ENCODE measurements around the gene PYROXD2. TPM values are rescaled to one million over a fixed set of nuclear protein-coding genes. Genes with fewer than 3 reads are reported as not detected.

PYROXD2 gene
- polyA plus RNA-seq, 1 donor from 2014 or later: 0.11 TPM

- H3K4me2 ChIP-seq (ENCODE audit: low read length): no peak overlapping the region
- no peaks in the 10 kb centered on the region for H3F3A ChIP-seq (ENCODE audit: insufficient read depth, low read length, poor library complexity, severe bottlenecking)
- H3K4me3 ChIP-seq (ENCODE audit: low read length): no peak overlapping the region
- H3K9me2 ChIP-seq (ENCODE audit: insufficient read depth, low read length): no peaks in the 10 kb centered on the region
- H3K79me2 ChIP-seq (replicated peaks; ENCODE audit: insufficient read depth, low read length): no peaks in the 10 kb centered on the region
- H2AFZ ChIP-seq (ENCODE audit: low read depth, low read length): no peak overlapping the region
- H3K9me3 ChIP-seq (ENCODE audit: low read length): no peaks in the 10 kb centered on the region
- no peak overlapping the region for H3K27ac ChIP-seq (ENCODE audit: low read length)
- no peak overlapping the region for H3K9ac ChIP-seq (ENCODE audit: low read length)
- H3K36me3 ChIP-seq (ENCODE audit: insufficient read depth, low read length): no peaks in the 10 kb centered on the region
- no peaks in the 10 kb centered on the region for H3K27me3 ChIP-seq (ENCODE audit: insufficient read depth, low read depth, low read length)
- TF ChIP-seq CTCF (IDR thresholded peaks at IDR 0.05; ENCODE audit: poor library complexity, severe bottlenecking) (no peak), POLR2AphosphoS5 (IDR thresholded peaks at IDR 0.05) (no peak), SMC3 (conservative IDR thresholded peaks at IDR 0.05; ENCODE audit: poor library complexity) (no peak), EZH2 (IDR thresholded peaks at IDR 0.05; ENCODE audit: borderline replicate concordance, insufficient read depth, low read length, poor library complexity, severe bottlenecking) (no peak), RAD21 (conservative IDR thresholded peaks at IDR 0.05) (no peak), TAF1 (IDR thresholded peaks at IDR 0.05; ENCODE audit: low read depth) (no peak), REST (IDR thresholded peaks at IDR 0.05; ENCODE audit: borderline replicate concordance) (no peak), EP300 (conservative IDR thresholded peaks at IDR 0.05; ENCODE audit: poor library complexity, severe bottlenecking) (no peak), MXI1 (conservative IDR thresholded peaks at IDR 0.05; ENCODE audit: poor library complexity, severe bottlenecking) (no peak)
- H4K20me1 ChIP-seq (ENCODE audit: insufficient read depth): no peaks in the 10 kb centered on the region
Observed at GRCh38 chr10:98388101-98388655, 26.8 kb downstream of the PYROXD2 start.

GRCh38 chr10:98384531-98385133 is 30.4 kb downstream of the PYROXD2 start:
- H3F3A ChIP-seq (ENCODE audit: insufficient read depth, low read length, poor library complexity, severe bottlenecking): no peaks in the 10 kb centered on the region
- no peak overlapping the region for H3K4me2 ChIP-seq (ENCODE audit: low read length)
- H3K27ac ChIP-seq (ENCODE audit: low read length): no peak overlapping the region
- no peaks in the 10 kb centered on the region for H3K9me2 ChIP-seq (ENCODE audit: insufficient read depth, low read length)
- H3K9ac ChIP-seq (ENCODE audit: low read length): no peak overlapping the region
- no peaks in the 10 kb centered on the region for H3K79me2 ChIP-seq (replicated peaks; ENCODE audit: insufficient read depth, low read length)
- H2AFZ ChIP-seq (ENCODE audit: low read depth, low read length): no peak overlapping the region
- H4K20me1 ChIP-seq (ENCODE audit: insufficient read depth): no peaks in the 10 kb centered on the region
- no peak for TF ChIP-seq MXI1 (conservative IDR thresholded peaks at IDR 0.05; ENCODE audit: poor library complexity, severe bottlenecking)
- no peak for TF ChIP-seq EP300 (conservative IDR thresholded peaks at IDR 0.05; ENCODE audit: poor library complexity, severe bottlenecking)
- no peak for TF ChIP-seq EZH2 (IDR thresholded peaks at IDR 0.05; ENCODE audit: borderline replicate concordance, insufficient read depth, low read length, poor library complexity, severe bottlenecking)
- TF ChIP-seq CTCF (IDR thresholded peaks at IDR 0.05; ENCODE audit: poor library complexity, severe bottlenecking): no peak
- no peak for TF ChIP-seq RAD21 (conservative IDR thresholded peaks at IDR 0.05)
- no peaks in the 10 kb centered on the region for H3K9me3 ChIP-seq (ENCODE audit: low read length)
- H3K36me3 ChIP-seq (ENCODE audit: insufficient read depth, low read length): no peaks in the 10 kb centered on the region
- no peaks in the 10 kb centered on the region for H3K27me3 ChIP-seq (ENCODE audit: insufficient read depth, low read depth, low read length)
- H3K4me3 ChIP-seq (ENCODE audit: low read length): no peak overlapping the region

Data from neural cell (in vitro differentiated cells).